Lower lobe of right lung (tissue), 2 donors: ENCODE measurements around the gene AKR1B1. TPM values are rescaled to one million over a fixed set of nuclear protein-coding genes. Genes with fewer than 3 reads are reported as not detected.

Source experiments
- ATAC-seq, 2 donors: fragments of 200-7000 bp; cut with Tn5 transposase; one replicate each; pipeline ENCODE4 v1.9.1; 2020 to 2022; ENCODE audit warnings: mild to moderate bottlenecking in 2 of 2, moderate library complexity in 2 of 2
- DNase-seq: peaks from one replicate; pipeline ENCODE4 v3.0.0-alpha.2; 2020
- H3K27ac ChIP-seq: fragments of 200-600 bp; one replicate; pipeline ENCODE4 v1.8.0; 2022
- H3K27me3 ChIP-seq: fragments of 200-600 bp; one replicate; pipeline ENCODE4 v1.8.0; 2022; ENCODE audit warnings: low read depth
- H3K36me3 ChIP-seq: fragments of 200-600 bp; one replicate; pipeline ENCODE4 v1.8.0; 2022; ENCODE audit warnings: mild to moderate bottlenecking
- H3K4me1 ChIP-seq: fragments of 200-600 bp; one replicate; pipeline ENCODE4 v1.8.0; 2022
- H3K4me3 ChIP-seq: fragments of 200-600 bp; one replicate; pipeline ENCODE4 v1.8.0; 2022; ENCODE audit warnings: mild to moderate bottlenecking
- H3K9me3 ChIP-seq: fragments of 200-600 bp; one replicate; pipeline ENCODE4 v1.8.0; 2022
- CTCF ChIP-seq: fragments of 200-600 bp; IDR thresholded peaks from one replicate; pipeline ENCODE4 v1.8.0; 2022; ENCODE audit warnings: antibody characterized with exemption, mild to moderate bottlenecking
- intact Hi-C: fragments of 100-400 bp; cut with DNase I; formaldehyde crosslinking; loops from one replicate; pipeline ENCODE4 v1.11.0; 2022
- total RNA-seq: library from RNA; stranded (reverse); fragmentation: NEBNext Ultra II Directional; extraction: Animal tissue kit (Norgen Biotek cat#: 25700); gene quantifications from one replicate; pipeline ENCODE4 v1.2.1, GENCODE V29; 2021
- donor health status: DM: no; HTN: yes; CAD: no; lungs with severe emphysema.

The AKR1B1 gene
- total RNA-seq, 1 donor from 2014 or later = 109 TPM

- intact Hi-C loops = no loop called here
- Histone ChIP-seq H3K4me1 (no peaks in the 10 kb centered on the region), H3K36me3 (peaks cover 96% of the 10 kb centered on the region), H3K9me3 (no peaks in the 10 kb centered on the region), H3K4me3 (no peak overlapping the region), H3K27me3 (no peaks in the 10 kb centered on the region), H3K27ac (no peak overlapping the region)
- no peak for TF ChIP-seq CTCF
- ATAC-seq (no peak), DNase-seq (no peak)
Measured at GRCh38 chr7:134446446-134446845, 12.5 kb downstream of the AKR1B1 start.

GRCh38 chr7:134444961-134445315 is 14.0 kb downstream of the AKR1B1 start:
- intact Hi-C loops = no loop called here
- Histone ChIP-seq H3K4me1 (no peaks in the 10 kb centered on the region), H3K9me3 (no peaks in the 10 kb centered on the region), H3K27me3 (no peaks in the 10 kb centered on the region), H3K4me3 (no peak overlapping the region), H3K27ac (no peak overlapping the region), H3K36me3 (peaks cover 96% of the 10 kb centered on the region)
- no peak for TF ChIP-seq CTCF
- ATAC-seq (no peak), DNase-seq (no peak)

- intact Hi-C loops = no loop called here
- no peaks in the 10 kb centered on the region for H3K4me1 ChIP-seq
- DNase-seq (no peak), ATAC-seq (peak; percentile 47 to 55)
- H3K27ac ChIP-seq = no peak overlapping the region
- H3K9me3 ChIP-seq = no peaks in the 10 kb centered on the region
- no peak overlapping the region for H3K4me3 ChIP-seq
- H3K36me3 ChIP-seq = peaks cover 91% of the 10 kb centered on the region
- no peaks in the 10 kb centered on the region for H3K27me3 ChIP-seq
- no peak for TF ChIP-seq CTCF
Measured at GRCh38 chr7:134444198-134444960, 14.5 kb downstream of the AKR1B1 start.

- Histone ChIP-seq H3K36me3 (peaks cover 85% of the 10 kb centered on the region), H3K27ac (no peak overlapping the region), H3K27me3 (no peaks in the 10 kb centered on the region), H3K4me3 (no peak overlapping the region), H3K4me1 (no peaks in the 10 kb centered on the region), H3K9me3 (peaks cover 4% of the 10 kb centered on the region)
- no peak for DNase-seq
- ATAC-seq = no peak
- intact Hi-C loops = no loop called here
- TF ChIP-seq CTCF = no peak
Measured at GRCh38 chr7:134443396-134444070, 15.4 kb downstream of the AKR1B1 start.

- intact Hi-C loops = no loop called here
Measured at GRCh38 chr7:134442441-134443220, 16.3 kb downstream of the AKR1B1 start.

More at GRCh38 chr7:134442441-134443220, 16.3 kb downstream of the AKR1B1 start:
- H3K4me3 ChIP-seq = no peak overlapping the region
- H3K27me3 ChIP-seq = no peaks in the 10 kb centered on the region
- TF ChIP-seq CTCF = no peak
- no peak for DNase-seq
- peaks cover 4% of the 10 kb centered on the region for H3K9me3 ChIP-seq
- H3K36me3 ChIP-seq = peaks cover 76% of the 10 kb centered on the region
- no peaks in the 10 kb centered on the region for H3K4me1 ChIP-seq
- H3K27ac ChIP-seq = no peak overlapping the region
- no peak for ATAC-seq
